GM18951 (cell line): ENCODE data around the gene RHOF.

Source experiments
- POLR2A ChIP-seq: IDR thresholded peaks from 4 replicates; pipeline ENCODE4 v1.6.1; 2011; ENCODE audit warnings: mild to moderate bottlenecking; ENCODE audit not compliant: insufficient read length, insufficient read depth; ENCODE audit errors: extremely low read depth
- in situ Hi-C: fragments of 300-500 bp; cut with MboI; formaldehyde crosslinking; loops from one replicate; pipeline ENCODE4 v1.12.0; 2022; ENCODE audit warnings: low sequenced_read_pairs, mixed read lengths, inconsistent platforms; ENCODE audit not compliant: unreplicated experiment

The RHOF gene

DNA sequence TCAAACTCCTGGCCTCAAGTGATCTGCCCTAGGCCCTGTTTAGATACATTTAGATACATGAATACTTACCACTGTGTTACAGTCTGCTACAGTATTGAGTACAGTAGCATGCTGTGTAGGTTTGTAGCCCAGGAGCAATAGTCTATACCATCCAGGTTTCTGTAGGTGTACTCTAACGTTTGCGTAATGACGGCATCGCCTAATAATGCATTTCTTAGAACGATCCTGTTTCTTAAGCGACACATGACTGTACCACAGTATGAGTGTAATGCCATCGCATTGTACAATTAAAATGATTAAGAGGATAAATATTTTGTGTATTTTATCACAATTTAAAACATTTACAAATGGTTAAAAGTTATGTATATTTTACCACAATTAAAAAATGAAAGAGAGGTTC lies 62.0 kb downstream of the RHOF start:
- TF ChIP-seq POLR2A = no peak
- in situ Hi-C loops = no loop called here

GRCh38 chr12:121729021-121729420 lies 64.5 kb downstream of the RHOF start:
- in situ Hi-C loops = no loop called here
- no peak for TF ChIP-seq POLR2A
